B cell (primary cell): ENCODE data around the gene OR4D2. TPM values are rescaled to one million over a fixed set of nuclear protein-coding genes. Genes with fewer than 3 reads are reported as not detected.

Experiments used
- ATAC-seq: fragments of 200-7000 bp; cut with Tn5 transposase; one replicate; pipeline ENCODE4 v1.10.0; 2021; ENCODE audit warnings: low read depth, mild to moderate bottlenecking, moderate number of reproducible peaks, moderate library complexity
- CTCF ChIA-PET: fragments of 350-600 bp; sonication (Branson Sonifier 250); formaldehyde crosslinking; loops from one replicate; lab custom pipeline; 2021; ENCODE audit warnings: antibody characterized with exemption, inconsistent platforms; lab: Charles Lee
- POLR2A ChIA-PET: fragments of 350-600 bp; sonication (Branson Sonifier 250); formaldehyde crosslinking; loops from one replicate; lab custom pipeline; 2021; ENCODE audit warnings: antibody characterized with exemption; lab: Charles Lee
- DNase-seq: peaks from one replicate; pipeline ENCODE4 v3.0.0; 2013
- H2AFZ ChIP-seq: 2 replicates; pipeline ENCODE4 v1.6.1; 2012; ENCODE audit warnings: mild to moderate bottlenecking, low read depth, low read length; ENCODE audit not compliant: insufficient read depth, poor library complexity, severe bottlenecking
- H3K27ac ChIP-seq, 2 donors: 1 replicate in 1 of 2; 2 replicates in 1 of 2; pipeline ENCODE4 v1.5.1; 2012 to 2013; ENCODE audit warnings: low read length in 2 of 2, mild to moderate bottlenecking in 2 of 2, moderate library complexity in 1 of 2
- H3K27me3 ChIP-seq, 4 experiments: fragments of 200-600 bp in 1 of 4; sonication (generic) in 1 of 4; replicated peaks in 1 of 4; 1 replicate in 2 of 4; 2 replicates in 2 of 4; pipeline versions ENCODE4 v1.6.1 to v1.7.0; 2013 to 2016; ENCODE audit warnings: low read length in 3 of 4, mild to moderate bottlenecking in 2 of 4, mixed read lengths in 1 of 4, moderate library complexity in 1 of 4; ENCODE audit not compliant: insufficient read depth in 4 of 4, control insufficient read depth in 3 of 4; ENCODE audit errors: control extremely low read depth in 1 of 4
- H3K36me3 ChIP-seq, 2 experiments: replicated peaks in 1 of 2; 1 replicate in 1 of 2; 2 replicates in 1 of 2; pipeline versions ENCODE4 v1.6.1 to v1.7.1; 2013; ENCODE audit warnings: low read length in 1 of 2; ENCODE audit not compliant: insufficient read depth in 2 of 2, control insufficient read depth in 1 of 2; ENCODE audit errors: control extremely low read depth in 1 of 2, extremely low read depth in 1 of 2
- H3K4me1 ChIP-seq, 2 donors: fragments of 200-600 bp in 1 of 2; sonication (generic) in 1 of 2; 1 replicate in 1 of 2; 2 replicates in 1 of 2; pipeline versions ENCODE4 v1.5.1 to v1.6.1; 2013 to 2017; ENCODE audit warnings: low read length in 2 of 2; ENCODE audit not compliant: control insufficient read depth in 2 of 2, insufficient read depth in 2 of 2
- H3K4me2 ChIP-seq: replicated peaks from 2 replicates; pipeline ENCODE3; 2012; ENCODE audit warnings: mild to moderate bottlenecking, low read depth, low read length; ENCODE audit not compliant: poor library complexity, severe bottlenecking
- H3K4me3 ChIP-seq, 5 experiments: fragments of 200-600 bp in 1 of 5; sonication (generic) in 1 of 5; 1 replicate in 3 of 5; 2 replicates in 2 of 5; pipeline versions ENCODE4 v1.5.1 to v1.7.0; 2011 to 2016; ENCODE audit warnings: low read length in 4 of 5, mild to moderate bottlenecking in 4 of 5, low read depth in 2 of 5, control low read depth in 1 of 5, moderate library complexity in 1 of 5; ENCODE audit not compliant: insufficient read depth in 1 of 5; ENCODE audit errors: control extremely low read depth in 1 of 5, extremely low read depth in 1 of 5
- H3K79me2 ChIP-seq: fragments of 200-600 bp; sonication (generic); one replicate; pipeline ENCODE4 v1.6.0; 2016; ENCODE audit warnings: low read length; ENCODE audit not compliant: control insufficient read depth, insufficient read depth
- H3K9ac ChIP-seq: fragments of 200-600 bp; sonication (generic); 2 replicates; pipeline ENCODE4 v1.6.1; 2017; ENCODE audit warnings: mild to moderate bottlenecking, low read length, moderate library complexity
- H3K9me3 ChIP-seq, 3 donors: one replicate each; pipeline versions ENCODE4 v1.6.1 to v1.7.1; 2013; ENCODE audit warnings: low read length in 2 of 3; ENCODE audit not compliant: control insufficient read depth in 2 of 3, insufficient read depth in 1 of 3; ENCODE audit errors: control extremely low read depth in 1 of 3
- H4K20me1 ChIP-seq: 2 replicates; pipeline ENCODE4 v1.6.0; 2012; ENCODE audit warnings: mild to moderate bottlenecking, low read length; ENCODE audit not compliant: insufficient read depth, control insufficient read depth, poor library complexity, severe bottlenecking
- H3K27ac Mint-ChIP-seq: one replicate; pipeline ENCODE4 v1.8.0; 2021; ENCODE audit warnings: mixed read lengths
- H3K27me3 Mint-ChIP-seq: one replicate; pipeline ENCODE4 v1.8.0; 2021; ENCODE audit warnings: mixed read lengths
- H3K4me1 Mint-ChIP-seq: one replicate; pipeline ENCODE4 v1.8.0; 2021; ENCODE audit warnings: mixed read lengths
- H3K4me3 Mint-ChIP-seq: one replicate; pipeline ENCODE4 v1.8.0; 2021; ENCODE audit warnings: mixed read lengths
- H3K9me3 Mint-ChIP-seq: one replicate; pipeline ENCODE4 v1.8.0; 2022; ENCODE audit warnings: mixed read lengths; ENCODE audit not compliant: insufficient read depth
- CTCF ChIP-seq: fragments of 200-600 bp; IDR thresholded peaks from one replicate; pipeline ENCODE4 v1.8.0; 2022; ENCODE audit warnings: antibody characterized with exemption, mild to moderate bottlenecking
- EZH2 ChIP-seq: IDR thresholded peaks from 2 replicates; pipeline ENCODE4 v1.6.1; 2012; ENCODE audit warnings: borderline replicate concordance, low read depth, mild to moderate bottlenecking, moderate library complexity, low read length; ENCODE audit not compliant: insufficient read depth, poor library complexity, severe bottlenecking
- WGBS: methylation state at CpG from one replicate; pipeline ENCODE4 v1.1.5; 2013; ENCODE audit warnings: missing lambda C conversion rate; ENCODE audit not compliant: insufficient coverage; 5-methylcytosine and 5-hydroxymethylcytosine counted together
- intact Hi-C: fragments of 100-400 bp; cut with micrococcal nuclease; formaldehyde crosslinking; loops from one replicate; pipeline ENCODE4 v1.10.0; 2022
- polyA plus RNA-seq: library from polyadenylated mRNA; depleted of rRNA; stranded (reverse); fragments of >200 nt; gene quantifications from 2 replicates; pipeline ENCODE4 v1.2.3, GENCODE V29; 2012
- total RNA-seq, 2 donors: library from RNA; stranded (reverse); fragments of 120-200 nt in 1 of 2; gene quantifications; 1 replicate in 1 of 2; 2 replicates in 1 of 2; pipeline versions ENCODE4 v1.2.3 to v1.2.4, GENCODE V29; 2013 to 2022

OR4D2 gene
- total and polyA plus RNA-seq, 2 donors (not counting 1 experiment from before 2014, with no cell fraction given) = not detected

GRCh38 chr17:58156839-58157803, 9.7 kb upstream of the OR4D2 start:
- intact Hi-C loops = no loop called here
- TF ChIP-seq CTCF = no peak
- TF ChIP-seq EZH2 = no peak
- no peak overlapping the region for H3K27ac Mint-ChIP-seq

GRCh38 chr17:58158181-58158580, 8.6 kb upstream of the OR4D2 start:
- intact Hi-C loops = no loop called here
- no CpG with 5 or more reads among the region's 2 CpGs for WGBS
- H3K27me3 ChIP-seq = peaks cover 0 to 29% (median 14%) of the 10 kb centered on the region in 4 experiments
- H3K4me3 ChIP-seq = no peak overlapping the region
- peaks cover 11 to 16% of the 10 kb centered on the region in 2 donors for H3K4me1 ChIP-seq
- H3K9ac ChIP-seq = no peak overlapping the region
- peaks cover 0 to 11% (median 0%) of the 10 kb centered on the region in 3 donors for H3K9me3 ChIP-seq
- H4K20me1 ChIP-seq = no peaks in the 10 kb centered on the region
- no peak overlapping the region for H2AFZ ChIP-seq
- no peaks in the 10 kb centered on the region for H3K79me2 ChIP-seq
- H3K27ac Mint-ChIP-seq = no peak overlapping the region
- ATAC-seq = no peak
- H3K36me3 ChIP-seq = no peaks in the 10 kb centered on the region
- H3K27ac ChIP-seq = no peak overlapping the region
- no peak for DNase-seq
- peaks cover 14% of the 10 kb centered on the region for H3K4me1 Mint-ChIP-seq
- H3K4me2 ChIP-seq = no peak overlapping the region
- peaks cover 60% of the 10 kb centered on the region for H3K27me3 Mint-ChIP-seq
- no peaks in the 10 kb centered on the region for H3K9me3 Mint-ChIP-seq
- CTCF ChIA-PET = no interaction called here
- no peak for TF ChIP-seq EZH2
- TF ChIP-seq CTCF = no peak
- POLR2A ChIA-PET = no interaction called here
- no peak overlapping the region for H3K4me3 Mint-ChIP-seq

More at GRCh38 chr17:58156839-58157803, 9.7 kb upstream of the OR4D2 start:
- H3K4me2 ChIP-seq = peak overlapping the region; percentile 76
- no peaks in the 10 kb centered on the region for H3K79me2 ChIP-seq
- ATAC-seq = peak; percentile 31
- H3K9ac ChIP-seq = peak overlapping the region; percentile 61
- ChIA-PET CTCF (no interaction called here), POLR2A (no interaction called here)
- H2AFZ ChIP-seq = peak overlapping the region; percentile 82
- no peaks in the 10 kb centered on the region for H4K20me1 ChIP-seq
- H3K27me3 ChIP-seq = peaks cover 0 to 29% (median 14%) of the 10 kb centered on the region in 4 experiments
- Mint-ChIP-seq H3K4me3 (peak overlapping the region; percentile 82), H3K27me3 (peaks cover 51% of the 10 kb centered on the region), H3K4me1 (peaks cover 23% of the 10 kb centered on the region), H3K9me3 (no peaks in the 10 kb centered on the region)
- H3K27ac ChIP-seq = no peak overlapping the region
- H3K36me3 ChIP-seq = no peaks in the 10 kb centered on the region
- H3K4me1 ChIP-seq = peaks cover 17 to 23% of the 10 kb centered on the region in 2 donors
- 4% methylated on average over 62 of the region's 65 CpGs for WGBS
- peak; percentile 42 for DNase-seq
- H3K9me3 ChIP-seq = peaks cover 0 to 11% (median 0%) of the 10 kb centered on the region in 3 donors
- peak overlapping the region in 4 of 5 experiments; percentile 29 to 62 (median 48) for H3K4me3 ChIP-seq
